GM12801 (cell line): Measurements from ENCODE around the gene LRRTM3.

Experiments
- TF ChIP-seq, protein P1 (sequence below): IDR thresholded peaks from one replicate; pipeline ENCODE4 v1.5.1; 2011; ENCODE audit warnings: control low read depth; ENCODE audit not compliant: insufficient read length; ENCODE audit errors: extremely low read depth

The LRRTM3 gene

DNA sequence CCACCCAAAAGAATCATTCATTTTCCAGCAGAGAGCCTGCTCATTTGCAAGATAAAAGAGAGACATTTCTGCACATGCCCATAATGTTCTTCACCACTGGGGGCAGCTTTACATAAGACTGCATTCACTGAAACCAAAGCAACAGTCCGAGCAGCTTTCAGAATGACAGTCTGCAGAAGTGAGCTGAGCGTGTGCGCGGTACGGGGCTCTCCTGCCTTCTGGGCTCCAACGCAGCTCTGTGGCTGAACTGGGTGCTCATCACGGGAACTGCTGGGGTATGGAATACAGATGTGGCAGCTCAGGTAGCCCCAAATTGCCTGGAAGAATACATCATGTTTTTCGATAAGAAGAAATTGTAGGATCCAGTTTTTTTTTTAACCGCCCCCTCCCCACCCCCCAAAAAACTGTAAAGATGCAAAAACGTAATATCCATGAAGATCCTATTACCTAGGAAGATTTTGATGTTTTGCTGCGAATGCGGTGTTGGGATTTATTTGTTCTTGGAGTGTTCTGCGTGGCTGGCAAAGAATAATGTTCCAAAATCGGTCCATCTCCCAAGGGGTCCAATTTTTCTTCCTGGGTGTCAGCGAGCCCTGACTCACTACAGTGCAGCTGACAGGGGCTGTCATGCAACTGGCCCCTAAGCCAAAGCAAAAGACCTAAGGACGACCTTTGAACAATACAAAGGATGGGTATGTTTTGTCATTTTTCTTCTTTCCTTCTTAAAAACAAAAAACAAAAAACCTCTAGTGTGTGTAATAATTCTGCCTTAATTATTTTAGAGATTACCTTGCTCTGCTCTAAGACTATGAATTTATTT is at the start of gene LRRTM3:
Gene LRRTM3 (plus strand): TSS at position 141 of the 820 bp plus-strand sequence.
- TF ChIP-seq, protein P1, sequence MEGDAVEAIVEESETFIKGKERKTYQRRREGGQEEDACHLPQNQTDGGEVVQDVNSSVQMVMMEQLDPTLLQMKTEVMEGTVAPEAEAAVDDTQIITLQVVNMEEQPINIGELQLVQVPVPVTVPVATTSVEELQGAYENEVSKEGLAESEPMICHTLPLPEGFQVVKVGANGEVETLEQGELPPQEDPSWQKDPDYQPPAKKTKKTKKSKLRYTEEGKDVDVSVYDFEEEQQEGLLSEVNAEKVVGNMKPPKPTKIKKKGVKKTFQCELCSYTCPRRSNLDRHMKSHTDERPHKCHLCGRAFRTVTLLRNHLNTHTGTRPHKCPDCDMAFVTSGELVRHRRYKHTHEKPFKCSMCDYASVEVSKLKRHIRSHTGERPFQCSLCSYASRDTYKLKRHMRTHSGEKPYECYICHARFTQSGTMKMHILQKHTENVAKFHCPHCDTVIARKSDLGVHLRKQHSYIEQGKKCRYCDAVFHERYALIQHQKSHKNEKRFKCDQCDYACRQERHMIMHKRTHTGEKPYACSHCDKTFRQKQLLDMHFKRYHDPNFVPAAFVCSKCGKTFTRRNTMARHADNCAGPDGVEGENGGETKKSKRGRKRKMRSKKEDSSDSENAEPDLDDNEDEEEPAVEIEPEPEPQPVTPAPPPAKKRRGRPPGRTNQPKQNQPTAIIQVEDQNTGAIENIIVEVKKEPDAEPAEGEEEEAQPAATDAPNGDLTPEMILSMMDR, result no peak

- TF ChIP-seq, protein P1, result no peak
Measured at GRCh38 chr10:66877361-66877760, 48.5 kb upstream of the LRRTM3 start.

- TF ChIP-seq, protein P1, result no peak
Measured at GRCh38 chr10:66880292-66880691, 45.5 kb upstream of the LRRTM3 start.

- TF ChIP-seq, protein P1, result no peak
Measured at GRCh38 chr10:66880826-66881225, 45.0 kb upstream of the LRRTM3 start.

DNA sequence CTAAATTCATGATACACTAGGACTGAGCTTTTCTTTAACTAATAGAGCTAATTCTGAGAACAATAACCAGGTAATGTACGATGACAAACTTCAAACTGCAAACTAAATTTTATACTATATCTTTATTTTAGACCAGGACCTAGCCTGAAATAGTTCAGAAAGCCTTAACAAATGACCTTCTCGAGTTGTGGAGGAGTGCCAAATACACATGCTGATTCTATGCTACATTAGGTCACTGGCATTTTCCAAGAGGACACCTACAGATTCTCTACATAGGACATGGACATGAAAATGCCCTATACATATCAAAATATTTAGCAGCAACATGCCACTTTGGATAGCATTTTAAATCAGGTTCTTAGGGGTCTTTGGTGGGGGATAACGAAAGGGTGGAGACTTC is 44.0 kb upstream of the LRRTM3 start:
- TF ChIP-seq, protein P1, result no peak

DNA sequence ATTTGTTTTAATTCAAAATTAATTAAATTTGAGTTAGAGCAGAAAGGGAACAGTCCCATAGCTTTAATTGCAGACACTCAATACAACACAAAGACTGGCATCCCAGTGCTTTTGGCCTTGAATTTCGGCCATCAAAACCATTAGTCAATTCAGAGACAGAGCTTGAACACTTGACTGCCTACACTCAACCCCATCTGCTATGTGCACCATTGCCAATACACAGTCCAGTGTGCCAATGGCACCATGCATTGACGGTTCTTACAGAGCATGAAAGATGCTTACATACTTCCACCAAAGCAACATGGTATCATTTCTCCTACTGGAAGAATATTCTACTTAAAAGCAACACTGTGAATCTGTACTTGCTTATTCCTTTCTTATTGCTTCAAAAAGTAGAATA is 43.6 kb upstream of the LRRTM3 start:
- TF ChIP-seq, protein P1, result no peak

DNA sequence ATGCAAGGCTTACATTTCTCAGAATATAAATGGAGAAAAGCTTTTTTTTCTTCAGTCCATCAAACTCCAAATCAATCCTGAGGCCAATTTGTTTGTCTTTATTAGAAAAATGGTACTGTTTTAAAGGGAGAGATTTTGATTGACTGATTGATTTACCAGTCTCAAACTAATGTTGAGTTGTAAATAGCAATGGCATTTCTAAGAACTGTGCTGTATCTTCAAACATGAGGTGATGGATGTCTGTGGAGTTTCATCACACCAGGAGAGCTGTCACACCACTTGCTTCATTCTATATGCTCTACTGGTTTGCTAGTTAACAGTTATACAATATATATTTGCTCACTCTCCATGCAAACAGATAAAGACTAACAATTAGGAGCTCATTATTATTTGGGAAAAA is 39.0 kb upstream of the LRRTM3 start:
- TF ChIP-seq, protein P1, result no peak
